ENCODE data around the gene ARHGEF7.

Gene ARHGEF7

GRCh38 chr13:111247552-111247951 is 132.4 kb downstream of the ARHGEF7 start:
- Histone ChIP-seq H3K27me3 (ENCODE audit: insufficient read depth, low read length) (no peaks in the 10 kb centered on the region), H3K18ac (ENCODE audit: low read length) (no peak overlapping the region), H3K4me3 (ENCODE audit: low read depth, low read length) (no peak overlapping the region), H3K4me1 (ENCODE audit: control insufficient read depth in 1 of 2, insufficient read depth in 2 of 2, low read length in 2 of 2) (peaks cover 0 to 12% of the 10 kb centered on the region in 2 experiments), H3K36me3 (ENCODE audit: control insufficient read depth in 1 of 2, insufficient read depth in 2 of 2, low read length in 2 of 2) (peaks cover 7 to 9% of the 10 kb centered on the region in 2 experiments), H4K12ac (ENCODE audit: low read depth, low read length) (no peak overlapping the region), H3K27ac (ENCODE audit: low read depth, low read length) (no peak overlapping the region), H3K23ac (ENCODE audit: low read length) (no peak overlapping the region), H3K14ac (ENCODE audit: low read length) (no peak overlapping the region), H2BK5ac (ENCODE audit: low read depth, low read length, poor library complexity) (no peak overlapping the region), H3K79me2 (ENCODE audit: control insufficient read depth, insufficient read depth, low read length, poor library complexity) (no peaks in the 10 kb centered on the region), H3K9ac (ENCODE audit: low read length) (no peak overlapping the region), H3K79me1 (ENCODE audit: low read length) (no peaks in the 10 kb centered on the region), H2AK5ac (ENCODE audit: low read length) (no peak overlapping the region), H4K91ac (ENCODE audit: low read depth, low read length) (no peak overlapping the region), H3K4ac (ENCODE audit: low read depth, low read length) (no peak overlapping the region), H3K9me3 (ENCODE audit: insufficient read depth, low read depth, low read length) (no peaks in the 10 kb centered on the region), H2AFZ (ENCODE audit: insufficient read depth, low read length, poor library complexity) (no peak overlapping the region), H2BK12ac (ENCODE audit: low read length) (no peak overlapping the region), H2BK120ac (ENCODE audit: insufficient read depth, low read length, poor library complexity) (no peak overlapping the region), H3K4me2 (ENCODE audit: low read length) (no peak overlapping the region), H4K8ac (ENCODE audit: low read depth, low read length) (no peak overlapping the region)
- DNase-seq, result no peak
- WGBS (ENCODE audit: extremely low coverage, insufficient coverage, insufficient read length), result no CpG with 5 or more reads among the region's 7 CpGs

GRCh38 chr13:111248822-111249221 is 133.7 kb downstream of the ARHGEF7 start:
- Histone ChIP-seq H4K12ac (ENCODE audit: low read depth, low read length) (no peak overlapping the region), H3K14ac (ENCODE audit: low read length) (no peak overlapping the region)

GRCh38 chr13:111249637-111250360 is 134.7 kb downstream of the ARHGEF7 start:
- peak overlapping the region; percentile 32 for H3K9ac ChIP-seq (ENCODE audit: low read length)
- no peak overlapping the region for H3K18ac ChIP-seq (ENCODE audit: low read length)
- no peaks in the 10 kb centered on the region for H3K27me3 ChIP-seq (ENCODE audit: insufficient read depth, low read length)
- H3K27ac ChIP-seq (ENCODE audit: low read depth, low read length), result no peak overlapping the region
- H3K4me2 ChIP-seq (ENCODE audit: low read length), result no peak overlapping the region
- no peak overlapping the region for H3K14ac ChIP-seq (ENCODE audit: low read length)
- no peak overlapping the region for H2AK5ac ChIP-seq (ENCODE audit: low read length)
- no peak overlapping the region for H2BK120ac ChIP-seq (ENCODE audit: insufficient read depth, low read length, poor library complexity)
- no peak overlapping the region for H2AFZ ChIP-seq (ENCODE audit: insufficient read depth, low read length, poor library complexity)
- H3K4me1 ChIP-seq (ENCODE audit: control insufficient read depth in 1 of 2, insufficient read depth in 2 of 2, low read length in 2 of 2), result peaks cover 0 to 12% of the 10 kb centered on the region in 2 experiments
- H3K23ac ChIP-seq (ENCODE audit: low read length), result no peak overlapping the region
- WGBS (ENCODE audit: extremely low coverage, insufficient coverage, insufficient read length), result no CpG with 5 or more reads among the region's 12 CpGs
- H4K12ac ChIP-seq (ENCODE audit: low read depth, low read length), result no peak overlapping the region
- no peaks in the 10 kb centered on the region for H3K79me2 ChIP-seq (ENCODE audit: control insufficient read depth, insufficient read depth, low read length, poor library complexity)
- no peaks in the 10 kb centered on the region for H3K79me1 ChIP-seq (ENCODE audit: low read length)
- H3K4ac ChIP-seq (ENCODE audit: low read depth, low read length), result no peak overlapping the region
- H3K9me3 ChIP-seq (ENCODE audit: insufficient read depth, low read depth, low read length), result peaks cover 3% of the 10 kb centered on the region
- H2BK5ac ChIP-seq (ENCODE audit: low read depth, low read length, poor library complexity), result no peak overlapping the region
- no peak overlapping the region for H4K91ac ChIP-seq (ENCODE audit: low read depth, low read length)
- peaks cover 9 to 11% of the 10 kb centered on the region in 2 experiments for H3K36me3 ChIP-seq (ENCODE audit: control insufficient read depth in 1 of 2, insufficient read depth in 2 of 2, low read length in 2 of 2)
- DNase-seq, result peak in 1 of 2 donors; percentile 15
- H2BK12ac ChIP-seq (ENCODE audit: low read length), result no peak overlapping the region
- no peak overlapping the region for H3K4me3 ChIP-seq (ENCODE audit: low read depth, low read length)
- H4K8ac ChIP-seq (ENCODE audit: low read depth, low read length), result no peak overlapping the region

More at GRCh38 chr13:111248822-111249221, 133.7 kb downstream of the ARHGEF7 start:
- Histone ChIP-seq H3K27ac (ENCODE audit: low read depth, low read length) (no peak overlapping the region), H2BK12ac (ENCODE audit: low read length) (no peak overlapping the region), H3K23ac (ENCODE audit: low read length) (no peak overlapping the region), H2BK120ac (ENCODE audit: insufficient read depth, low read length, poor library complexity) (no peak overlapping the region), H3K9me3 (ENCODE audit: insufficient read depth, low read depth, low read length) (peaks cover 3% of the 10 kb centered on the region), H3K79me1 (ENCODE audit: low read length) (no peaks in the 10 kb centered on the region), H2BK5ac (ENCODE audit: low read depth, low read length, poor library complexity) (no peak overlapping the region), H3K4me3 (ENCODE audit: low read depth, low read length) (no peak overlapping the region), H2AFZ (ENCODE audit: insufficient read depth, low read length, poor library complexity) (no peak overlapping the region), H3K4ac (ENCODE audit: low read depth, low read length) (no peak overlapping the region), H3K18ac (ENCODE audit: low read length) (no peak overlapping the region), H2AK5ac (ENCODE audit: low read length) (no peak overlapping the region), H3K27me3 (ENCODE audit: insufficient read depth, low read length) (no peaks in the 10 kb centered on the region), H3K4me1 (ENCODE audit: control insufficient read depth in 1 of 2, insufficient read depth in 2 of 2, low read length in 2 of 2) (peaks cover 0 to 12% of the 10 kb centered on the region in 2 experiments), H3K36me3 (ENCODE audit: control insufficient read depth in 1 of 2, insufficient read depth in 2 of 2, low read length in 2 of 2) (peaks cover 10 to 13% of the 10 kb centered on the region in 2 experiments), H4K91ac (ENCODE audit: low read depth, low read length) (no peak overlapping the region), H4K8ac (ENCODE audit: low read depth, low read length) (no peak overlapping the region), H3K79me2 (ENCODE audit: control insufficient read depth, insufficient read depth, low read length, poor library complexity) (no peaks in the 10 kb centered on the region), H3K9ac (ENCODE audit: low read length) (no peak overlapping the region), H3K4me2 (ENCODE audit: low read length) (no peak overlapping the region)
- DNase-seq, result no peak
- WGBS (ENCODE audit: extremely low coverage, insufficient coverage, insufficient read length), result no CpG with 5 or more reads among the region's 3 CpGs

- no peak for DNase-seq
- Histone ChIP-seq H3K18ac (ENCODE audit: low read length) (no peak overlapping the region), H3K14ac (ENCODE audit: low read length) (no peak overlapping the region), H3K79me2 (ENCODE audit: control insufficient read depth, insufficient read depth, low read length, poor library complexity) (no peaks in the 10 kb centered on the region), H4K91ac (ENCODE audit: low read depth, low read length) (no peak overlapping the region), H3K27ac (ENCODE audit: low read depth, low read length) (no peak overlapping the region), H2AFZ (ENCODE audit: insufficient read depth, low read length, poor library complexity) (no peak overlapping the region), H3K9ac (ENCODE audit: low read length) (no peak overlapping the region), H2AK5ac (ENCODE audit: low read length) (no peak overlapping the region), H2BK12ac (ENCODE audit: low read length) (no peak overlapping the region), H3K4me1 (ENCODE audit: control insufficient read depth in 1 of 2, insufficient read depth in 2 of 2, low read length in 2 of 2) (peaks cover 0 to 12% of the 10 kb centered on the region in 2 experiments), H3K79me1 (ENCODE audit: low read length) (no peaks in the 10 kb centered on the region), H3K36me3 (ENCODE audit: control insufficient read depth in 1 of 2, insufficient read depth in 2 of 2, low read length in 2 of 2) (peaks cover 12 to 15% of the 10 kb centered on the region in 2 experiments), H4K8ac (ENCODE audit: low read depth, low read length) (no peak overlapping the region), H2BK5ac (ENCODE audit: low read depth, low read length, poor library complexity) (no peak overlapping the region), H4K12ac (ENCODE audit: low read depth, low read length) (no peak overlapping the region), H3K4me3 (ENCODE audit: low read depth, low read length) (no peak overlapping the region), H3K27me3 (ENCODE audit: insufficient read depth, low read length) (no peaks in the 10 kb centered on the region), H3K23ac (ENCODE audit: low read length) (no peak overlapping the region), H3K4me2 (ENCODE audit: low read length) (no peak overlapping the region), H3K9me3 (ENCODE audit: insufficient read depth, low read depth, low read length) (peaks cover 3% of the 10 kb centered on the region), H2BK120ac (ENCODE audit: insufficient read depth, low read length, poor library complexity) (no peak overlapping the region), H3K4ac (ENCODE audit: low read depth, low read length) (no peak overlapping the region)
- WGBS (ENCODE audit: extremely low coverage, insufficient coverage, insufficient read length), result no CpG with 5 or more reads among the region's 4 CpGs
Observed at GRCh38 chr13:111251646-111252445, 136.7 kb downstream of the ARHGEF7 start.

Data from trophoblast cell (in vitro differentiated cells and primary cell).